Measurements from ENCODE around the gene CST9L.

CST9L gene

GRCh38 chr20:23546435-23547144 lies 21.7 kb downstream of the CST9L start:
- DNase-seq (ENCODE audit: low read depth): no peak

DNA sequence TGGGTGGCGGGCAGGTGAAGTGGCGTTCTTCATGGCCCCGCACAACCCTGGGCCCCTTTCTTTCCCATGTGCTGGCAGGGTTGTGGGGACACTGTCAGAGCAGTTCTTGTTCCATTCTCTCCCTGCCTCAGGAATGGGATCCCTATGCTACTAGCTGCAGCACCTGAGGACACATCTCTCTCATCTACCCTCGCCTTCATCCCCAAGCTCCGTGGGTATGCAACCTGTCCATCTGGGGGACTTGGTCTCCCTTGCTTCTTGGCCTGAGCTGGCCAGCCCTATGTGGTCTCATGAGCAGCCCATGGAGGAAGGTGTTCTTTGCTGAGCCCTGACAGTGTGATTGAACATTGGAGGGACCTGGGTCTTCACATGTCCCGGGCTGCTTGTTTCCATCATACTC lies 24.2 kb downstream of the CST9L start:
- no peak for DNase-seq (ENCODE audit: low read depth)

DNA sequence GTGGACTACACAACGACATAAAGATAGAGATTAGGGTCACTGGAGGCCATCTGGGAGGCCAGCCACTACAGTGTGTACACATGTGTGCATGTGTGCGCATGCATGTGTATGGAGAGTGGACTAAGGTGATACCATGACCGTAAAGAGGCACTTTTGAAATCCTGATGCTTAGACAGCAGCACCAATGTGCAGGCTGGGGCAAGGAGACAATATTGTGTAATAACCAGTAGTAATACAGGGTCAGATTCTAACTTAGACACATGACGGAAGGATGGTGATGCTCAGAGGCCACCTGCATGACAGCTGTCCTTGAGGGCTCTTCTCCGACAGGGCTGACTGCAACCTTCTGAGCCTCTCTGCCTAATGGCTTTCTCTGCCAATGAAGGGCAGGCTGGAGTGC lies 25.5 kb downstream of the CST9L start:
- DNase-seq (ENCODE audit: low read depth): no peak

DNA sequence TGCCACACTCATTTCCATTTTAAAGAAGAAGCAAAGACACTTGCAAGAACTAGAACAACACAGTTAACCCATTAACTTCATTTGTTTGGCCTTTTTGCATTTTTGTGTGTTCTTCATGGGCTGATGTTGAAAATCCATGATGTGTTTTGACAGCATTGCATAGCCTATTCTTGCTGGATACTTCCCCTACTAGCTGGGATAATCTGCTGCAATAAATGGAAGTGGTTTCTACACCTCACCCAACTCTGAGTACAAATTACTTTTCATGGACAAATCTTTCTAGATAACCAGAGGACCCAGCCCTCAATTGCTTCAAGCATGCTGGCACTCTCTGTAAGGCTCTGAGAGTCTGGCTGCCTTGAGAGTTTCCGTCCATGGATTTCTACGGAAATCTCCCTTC lies 26.5 kb downstream of the CST9L start:
- no peak for DNase-seq (ENCODE audit: low read depth)

DNA sequence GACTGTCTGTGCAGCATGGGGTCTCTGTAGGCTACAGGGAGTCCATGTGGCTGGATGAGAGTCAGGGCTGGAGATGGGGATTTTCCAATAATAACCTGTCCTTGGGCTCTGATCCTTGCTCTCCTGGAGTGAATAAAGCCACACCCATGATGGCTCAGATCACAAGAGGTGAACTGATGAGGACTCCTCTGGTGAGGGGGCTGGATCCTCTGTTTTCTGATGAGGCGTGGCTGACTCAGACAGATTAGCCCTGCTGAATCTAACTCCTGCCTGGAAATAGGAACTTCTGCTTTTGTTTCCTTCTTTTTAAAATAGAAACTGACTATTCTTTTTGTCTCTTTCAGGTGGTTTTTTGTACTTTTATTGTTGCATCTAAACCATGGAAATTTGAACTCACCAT lies 27.0 kb downstream of the CST9L start:
- no peak for DNase-seq (ENCODE audit: low read depth)

DNA sequence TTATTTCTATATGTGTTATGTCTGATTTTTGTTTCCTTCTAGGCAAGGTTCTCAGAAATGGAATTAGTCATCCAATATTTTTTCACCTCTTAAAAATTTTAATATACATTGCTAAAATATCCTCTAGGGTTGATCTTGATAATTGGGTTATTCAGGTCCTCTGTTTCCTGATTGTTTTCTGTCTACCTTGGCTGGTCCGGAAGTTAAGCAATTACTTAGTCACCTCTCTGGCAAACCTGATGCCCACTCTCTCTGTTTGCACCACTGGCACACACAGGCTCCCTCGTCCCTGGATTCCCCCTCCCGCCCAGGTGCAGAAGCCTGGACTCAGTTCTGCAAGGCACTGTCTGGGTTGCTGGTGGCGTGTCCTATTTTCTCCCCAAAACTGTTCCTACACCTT lies 27.7 kb downstream of the CST9L start:
- DNase-seq (ENCODE audit: low read depth): no peak

DNA sequence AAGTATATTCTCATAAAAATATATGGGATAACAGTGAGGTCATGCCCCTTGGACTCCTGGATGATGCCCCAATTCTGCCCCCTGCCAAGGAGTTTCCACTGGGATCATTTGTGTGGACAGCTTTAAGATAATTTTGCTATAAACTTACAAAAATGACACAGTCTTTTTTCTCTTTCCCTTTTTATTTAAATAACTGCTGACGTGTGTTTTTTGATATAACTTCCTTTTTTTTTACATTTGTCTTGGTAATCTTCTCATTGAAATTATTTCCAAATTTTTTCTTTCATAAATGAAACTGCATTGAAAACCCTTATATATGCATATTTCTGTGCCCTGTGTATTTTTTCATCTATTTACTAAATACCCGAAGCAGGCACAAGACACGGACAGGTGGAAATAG lies 31.3 kb downstream of the CST9L start:
- no peak for DNase-seq (ENCODE audit: low read depth)

- DNase-seq (ENCODE audit: low read depth): no peak
Measured at GRCh38 chr20:23536328-23536974, 31.8 kb downstream of the CST9L start.

- DNase-seq (ENCODE audit: low read depth): no peak
Measured at GRCh38 chr20:23534801-23535593, 33.3 kb downstream of the CST9L start.

DNA sequence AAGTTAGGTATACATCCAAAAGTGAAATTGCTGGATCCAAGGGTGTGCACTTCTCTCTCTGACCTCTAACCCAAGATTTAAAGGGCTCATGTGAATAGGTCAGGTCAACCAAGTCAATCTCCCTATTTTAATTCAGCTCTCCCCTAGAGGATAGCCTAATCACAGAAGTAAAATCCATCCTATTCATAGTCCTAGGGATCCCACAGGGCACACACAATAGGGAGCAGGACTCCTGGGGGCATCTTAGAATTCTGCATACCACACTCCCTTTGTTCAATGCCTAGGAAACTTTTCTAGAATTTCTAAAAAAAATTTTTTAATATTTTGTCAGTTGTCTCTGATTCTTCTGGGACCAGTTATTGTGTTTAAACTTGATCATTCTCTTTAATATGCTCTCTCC lies 35.1 kb downstream of the CST9L start:
- no peak for DNase-seq (ENCODE audit: low read depth)

- no peak for DNase-seq (ENCODE audit: low read depth)
Measured at GRCh38 chr20:23532533-23532932, 35.8 kb downstream of the CST9L start.

- DNase-seq (ENCODE audit: low read depth): no peak
Measured at GRCh38 chr20:23530937-23531567, 37.2 kb downstream of the CST9L start.

DNA sequence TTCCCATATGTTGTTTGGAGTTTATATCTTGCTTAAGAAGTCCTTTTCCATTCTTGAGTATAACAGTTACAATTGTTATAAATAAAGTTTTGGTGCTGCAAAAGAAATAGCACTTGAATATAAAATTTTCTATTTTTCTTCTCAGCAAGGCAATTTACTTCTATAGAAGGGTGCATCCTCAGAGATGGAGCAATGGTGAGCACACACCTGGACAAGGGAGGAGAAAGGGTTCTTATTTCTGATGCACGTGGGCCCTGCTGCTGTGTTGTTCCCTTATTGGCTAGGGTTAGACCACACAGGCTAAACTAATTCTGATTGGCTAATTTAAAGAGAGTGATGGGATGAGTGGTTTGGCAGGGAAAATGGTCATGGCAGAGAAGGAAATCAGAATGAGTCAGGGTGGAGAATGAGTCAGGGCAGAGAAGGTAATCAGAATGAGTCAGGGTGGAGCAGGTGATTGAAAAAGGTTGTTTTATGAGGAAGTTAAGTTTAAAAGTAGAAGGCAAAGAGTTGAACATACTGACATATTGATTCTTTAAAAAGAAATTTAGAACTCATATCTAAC lies 39.3 kb downstream of the CST9L start:
- no peak for DNase-seq (ENCODE audit: low read depth)

GRCh38 chr20:23526850-23527249 lies 41.4 kb downstream of the CST9L start:
- no peak for DNase-seq (ENCODE audit: low read depth)

GRCh38 chr20:23524146-23524545 lies 44.1 kb downstream of the CST9L start:
- DNase-seq (ENCODE audit: low read depth): no peak

DNA sequence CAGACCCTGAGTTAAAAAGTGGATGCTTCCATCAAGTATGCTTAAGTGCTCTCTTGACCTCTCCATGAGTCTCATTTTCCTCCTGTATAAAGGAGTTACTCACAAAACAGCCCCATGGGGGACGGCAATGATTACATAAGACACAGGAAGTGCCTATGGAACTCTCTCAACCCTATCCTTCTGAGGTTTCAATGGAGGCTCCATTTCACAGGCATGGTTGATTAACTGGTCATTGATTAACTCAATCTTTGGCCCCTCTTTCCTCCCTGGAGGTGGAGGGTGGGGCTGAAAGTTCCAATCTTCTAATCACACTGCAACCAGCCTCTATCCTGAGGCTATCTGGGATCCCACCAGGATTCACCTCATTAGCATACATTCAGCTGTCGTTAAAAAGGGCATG lies 48.1 kb downstream of the CST9L start:
- DNase-seq (ENCODE audit: low read depth): no peak

GRCh38 chr20:23519556-23519955 lies 48.7 kb downstream of the CST9L start:
- no peak for DNase-seq (ENCODE audit: low read depth)

- no peak for DNase-seq (ENCODE audit: low read depth)
Measured at GRCh38 chr20:23517719-23518118, 50.6 kb downstream of the CST9L start.

DNA sequence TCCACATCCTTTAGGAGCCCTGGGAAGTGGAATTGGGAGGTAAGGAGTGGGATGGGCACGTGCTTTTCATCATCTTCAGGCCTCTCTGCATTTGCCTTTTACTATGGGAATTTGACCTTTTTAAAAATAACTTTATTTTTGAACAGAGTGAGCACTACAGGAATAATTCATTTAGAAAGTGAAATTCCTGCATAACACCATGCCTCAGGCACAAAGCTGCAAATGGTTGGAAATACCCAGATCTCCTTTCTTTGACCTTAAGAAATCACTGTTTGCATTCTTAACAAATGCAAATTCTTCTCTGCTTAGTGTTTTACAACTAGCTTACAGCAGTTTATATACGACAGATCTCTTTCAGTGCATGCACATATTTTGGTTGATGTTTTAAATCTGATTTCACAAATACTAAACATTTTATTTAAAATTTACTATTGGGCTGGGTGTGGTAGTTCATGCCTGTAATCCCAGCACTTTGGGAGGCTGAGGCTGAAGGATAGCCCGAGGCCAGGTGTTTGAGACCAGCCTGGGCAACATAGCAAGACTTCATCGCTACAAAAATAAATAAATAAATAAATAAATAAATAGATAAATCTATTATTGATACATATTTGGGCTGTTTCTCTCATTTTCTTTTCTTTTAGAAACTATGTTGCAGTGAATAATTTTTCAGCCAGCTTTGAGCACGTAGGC lies 52.9 kb downstream of the CST9L start:
- no peak for DNase-seq (ENCODE audit: low read depth)

- DNase-seq (ENCODE audit: low read depth): no peak
Measured at GRCh38 chr20:23514848-23515247, 53.4 kb downstream of the CST9L start.

Data from stimulated activated CD8-positive, alpha-beta memory T cell treated with anti-CD3 and anti-CD28 coated beads, Interleukin-4, amount 100 ng/mL, for 24 hours (primary cell).